Lung (tissue), 12 donors: ENCODE data around the gene FYN. TPM values are rescaled to one million over a fixed set of nuclear protein-coding genes. Genes with fewer than 3 reads are reported as not detected.

Experiments
- ATAC-seq: fragments of 200-7000 bp; cut with Tn5 transposase; one replicate; pipeline ENCODE4 v1.9.1; 2020; ENCODE audit warnings: moderate number of reproducible peaks; ENCODE audit not compliant: insufficient read depth, low FRiP score
- DNase-seq, 3 donors: peaks; one replicate each; pipeline ENCODE4 v3.0.0-alpha.2; 2013 to 2017
- H3K27ac ChIP-seq, 2 donors: one replicate each; pipeline ENCODE4 v1.5.1; 2013; ENCODE audit warnings: mild to moderate bottlenecking in 2 of 2, moderate library complexity in 2 of 2, control low read depth in 1 of 2, inconsistent platforms in 1 of 2, low read depth in 1 of 2, low read length in 1 of 2
- H3K27me3 ChIP-seq, 3 donors: one replicate each; pipeline ENCODE4 v1.5.1; 2013; ENCODE audit warnings: low read length in 2 of 3; ENCODE audit not compliant: control insufficient read depth in 3 of 3, insufficient read depth in 3 of 3
- H3K36me3 ChIP-seq, 4 donors: one replicate each; pipeline ENCODE4 v1.5.1; 2013; ENCODE audit warnings: low read length in 4 of 4, mild to moderate bottlenecking in 1 of 4, moderate library complexity in 1 of 4; ENCODE audit not compliant: control insufficient read depth in 4 of 4, insufficient read depth in 4 of 4
- H3K4me1 ChIP-seq, 5 donors: one replicate each; pipeline ENCODE4 v1.5.1; 2013; ENCODE audit warnings: low read length in 5 of 5, mild to moderate bottlenecking in 2 of 5, moderate library complexity in 1 of 5; ENCODE audit not compliant: control insufficient read depth in 5 of 5, insufficient read depth in 5 of 5
- H3K4me3 ChIP-seq: one replicate; pipeline ENCODE4 v1.5.1; 2013; ENCODE audit warnings: mild to moderate bottlenecking, control low read depth, moderate library complexity
- H3K9ac ChIP-seq, 2 donors: one replicate each; pipeline ENCODE4 v1.5.1; 2013; ENCODE audit warnings: low read length in 2 of 2, control low read depth in 1 of 2; ENCODE audit not compliant: insufficient read depth in 1 of 2
- H3K9me3 ChIP-seq, 4 donors: one replicate each; pipeline ENCODE4 v1.5.1; 2013; ENCODE audit warnings: low read length in 3 of 4, mild to moderate bottlenecking in 1 of 4, moderate library complexity in 1 of 4; ENCODE audit not compliant: control insufficient read depth in 4 of 4, insufficient read depth in 3 of 4
- CTCF ChIP-seq: IDR thresholded peaks from 2 replicates; pipeline ENCODE4 v1.5.1; 2012; ENCODE audit warnings: mild to moderate bottlenecking; ENCODE audit errors: control extremely low read depth, extremely low read depth
- WGBS, 2 donors: extraction: QIAGEN DNeasy Blood & Tissue Kit; methylation state at CpG; one replicate each; pipeline ENCODE4 v1.1.7; 2013; 5-methylcytosine and 5-hydroxymethylcytosine counted together
- polyA plus RNA-seq, 2 donors: library from polyadenylated mRNA; stranded (reverse); fragments of 200-250 nt; gene quantifications; one replicate each; pipeline ENCODE4 v1.2.1, GENCODE V29; 2013
- total RNA-seq, 2 donors: library from RNA; depleted of rRNA in 1 of 2; stranded (reverse); fragments of >200 nt in 1 of 2; gene quantifications; one replicate each; pipeline ENCODE4 v1.2.1, GENCODE V29; 2014 to 2021
- donor health status: control.
- donor health status: control.
- donor health status: Bipolar disorder and iron deficiency.
- donor health status: healthy.
- donor health status: DM: yes; HTN: yes; CAD: no.

Gene FYN
- total and polyA plus RNA-seq, 4 donors = 27.3 to 157 (median 71.0) TPM

GRCh38 chr6:111845441-111845871 is 27.8 kb downstream of the FYN start:
- no peaks in the 10 kb centered on the region for H3K27me3 ChIP-seq
- DNase-seq (no peak), ATAC-seq (peak; percentile 29)
- no peak for TF ChIP-seq CTCF
- H3K4me1 ChIP-seq = peaks cover 22 to 59% (median 33%) of the 10 kb centered on the region in 5 donors
- 66 to 71% methylated on average over 8 of the region's 8 CpGs for WGBS, 2 donors
- H3K4me3 ChIP-seq = no peak overlapping the region
- no peaks in the 10 kb centered on the region for H3K9me3 ChIP-seq
- peak overlapping the region in 1 of 2 donors; percentile 61 for H3K27ac ChIP-seq
- H3K9ac ChIP-seq = no peak overlapping the region
- no peaks in the 10 kb centered on the region for H3K36me3 ChIP-seq

GRCh38 chr6:111844921-111845320 is 28.3 kb downstream of the FYN start:
- no peaks in the 10 kb centered on the region for H3K27me3 ChIP-seq
- H3K27ac ChIP-seq = peak overlapping the region in 1 of 2 donors; percentile 61
- DNase-seq (peak in 2 of 3 donors; percentile 42 to 53), ATAC-seq (no peak)
- H3K9ac ChIP-seq = no peak overlapping the region
- H3K9me3 ChIP-seq = peaks cover 0 to 1% (median 0%) of the 10 kb centered on the region in 4 donors
- WGBS, 2 donors = 60 to 68% methylated on average over 2 of the region's 2 CpGs
- no peak for TF ChIP-seq CTCF
- H3K36me3 ChIP-seq = no peaks in the 10 kb centered on the region
- peaks cover 22 to 56% (median 33%) of the 10 kb centered on the region in 5 donors for H3K4me1 ChIP-seq
- no peak overlapping the region for H3K4me3 ChIP-seq

GRCh38 chr6:111844376-111844775 is 28.9 kb downstream of the FYN start:
- H3K9me3 ChIP-seq = peaks cover 0 to 1% (median 0%) of the 10 kb centered on the region in 4 donors
- H3K27me3 ChIP-seq = no peaks in the 10 kb centered on the region
- no peak overlapping the region for H3K4me3 ChIP-seq
- no peak overlapping the region for H3K9ac ChIP-seq
- no peak for TF ChIP-seq CTCF
- peaks cover 24 to 57% (median 31%) of the 10 kb centered on the region in 5 donors for H3K4me1 ChIP-seq
- ATAC-seq = no peak
- no peak for DNase-seq
- no peaks in the 10 kb centered on the region for H3K36me3 ChIP-seq
- 54 to 56% methylated on average over 4 of the region's 4 CpGs for WGBS, 2 donors
- H3K27ac ChIP-seq = no peak overlapping the region
